Stomach (tissue), 4 donors: ENCODE measurements around the gene ZRSR2.

Source experiments
- EP300 ChIP-seq: sonication (generic); formaldehyde crosslinking; IDR thresholded peaks from one replicate; pipeline ENCODE4 v1.6.1; 2017; ENCODE audit warnings: antibody characterized with exemption
- POLR2A ChIP-seq, 4 donors: fragments of 450-650 bp; IDR thresholded peaks; one replicate each; pipeline ENCODE4 v1.6.1; 2016; ENCODE audit warnings: antibody characterized with exemption in 4 of 4, control low read depth in 2 of 4, mild to moderate bottlenecking in 1 of 4, moderate library complexity in 1 of 4
- POLR2AphosphoS5 ChIP-seq, 3 donors: sonication (generic); formaldehyde crosslinking; IDR thresholded peaks; one replicate each; pipeline ENCODE4 v1.6.1; 2016; ENCODE audit warnings: antibody characterized with exemption in 3 of 3
- TF ChIP-seq, protein P1 (sequence below), 7 experiments: fragments of 450-650 bp in 4 of 7; fragments of 200-600 bp in 3 of 7; sonication (generic) in 3 of 7; IDR thresholded peaks; one replicate each; pipeline ENCODE4 v1.5.1; 2016 to 2019; ENCODE audit warnings: antibody characterized with exemption in 7 of 7, control low read depth in 2 of 7, mild to moderate bottlenecking in 1 of 7

DNA sequence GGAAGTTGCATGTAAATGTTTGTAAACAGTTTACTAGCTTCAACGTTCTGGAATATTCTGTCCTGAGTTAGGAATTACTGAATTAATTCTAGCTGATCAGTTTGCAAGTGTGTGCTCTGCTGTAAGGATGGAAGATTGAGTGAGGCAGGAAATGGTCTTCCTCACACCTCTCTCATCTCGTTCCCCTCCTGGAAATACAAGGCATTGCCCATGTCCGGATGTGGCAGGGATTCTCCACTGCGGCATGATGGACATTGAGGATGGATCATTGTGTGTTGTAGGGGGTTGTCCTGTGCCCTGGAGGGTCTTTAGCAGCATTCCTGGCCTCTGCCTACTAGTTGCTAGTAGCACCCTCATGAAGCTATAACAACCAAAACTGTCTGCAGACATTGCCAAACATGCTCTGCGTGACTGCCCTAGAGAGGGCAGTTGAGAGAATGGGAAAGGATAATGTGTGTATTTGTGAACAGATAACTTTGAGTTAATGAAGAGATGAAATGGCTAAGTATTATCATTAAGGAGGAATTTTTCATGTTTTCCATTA lies 39.6 kb upstream of the ZRSR2 start:
- TF ChIP-seq, protein P1, sequence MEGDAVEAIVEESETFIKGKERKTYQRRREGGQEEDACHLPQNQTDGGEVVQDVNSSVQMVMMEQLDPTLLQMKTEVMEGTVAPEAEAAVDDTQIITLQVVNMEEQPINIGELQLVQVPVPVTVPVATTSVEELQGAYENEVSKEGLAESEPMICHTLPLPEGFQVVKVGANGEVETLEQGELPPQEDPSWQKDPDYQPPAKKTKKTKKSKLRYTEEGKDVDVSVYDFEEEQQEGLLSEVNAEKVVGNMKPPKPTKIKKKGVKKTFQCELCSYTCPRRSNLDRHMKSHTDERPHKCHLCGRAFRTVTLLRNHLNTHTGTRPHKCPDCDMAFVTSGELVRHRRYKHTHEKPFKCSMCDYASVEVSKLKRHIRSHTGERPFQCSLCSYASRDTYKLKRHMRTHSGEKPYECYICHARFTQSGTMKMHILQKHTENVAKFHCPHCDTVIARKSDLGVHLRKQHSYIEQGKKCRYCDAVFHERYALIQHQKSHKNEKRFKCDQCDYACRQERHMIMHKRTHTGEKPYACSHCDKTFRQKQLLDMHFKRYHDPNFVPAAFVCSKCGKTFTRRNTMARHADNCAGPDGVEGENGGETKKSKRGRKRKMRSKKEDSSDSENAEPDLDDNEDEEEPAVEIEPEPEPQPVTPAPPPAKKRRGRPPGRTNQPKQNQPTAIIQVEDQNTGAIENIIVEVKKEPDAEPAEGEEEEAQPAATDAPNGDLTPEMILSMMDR (IDR thresholded peaks at IDR 0.05), result no peak
- TF ChIP-seq POLR2AphosphoS5 (IDR thresholded peaks at IDR 0.05) (no peak), EP300 (no peak), POLR2A (IDR thresholded peaks at IDR 0.05) (no peak)
